Measurements from ENCODE around the gene CDK5RAP2. TPM values are rescaled to one million over a fixed set of nuclear protein-coding genes. Genes with fewer than 3 reads are reported as not detected.

The CDK5RAP2 gene
- total RNA-seq, 2 experiments from 2014 or later = 51.7 to 55.9 TPM

GRCh38 chr9:120484162-120484561, 95.8 kb downstream of the CDK5RAP2 start:
- no peaks in the 10 kb centered on the region for H3K27me3 Mint-ChIP-seq
- no peak overlapping the region for H3K4me3 Mint-ChIP-seq
- no peak overlapping the region for H3K27ac Mint-ChIP-seq
- H3K4me1 Mint-ChIP-seq = no peaks in the 10 kb centered on the region
- H3K36me3 Mint-ChIP-seq = peaks cover 27% of the 10 kb centered on the region
- H3K9me3 Mint-ChIP-seq = no peaks in the 10 kb centered on the region
- no peak for DNase-seq

- peaks cover 26% of the 10 kb centered on the region for H3K36me3 Mint-ChIP-seq
- no peaks in the 10 kb centered on the region for H3K9me3 Mint-ChIP-seq
- H3K4me1 Mint-ChIP-seq = no peaks in the 10 kb centered on the region
- H3K27ac Mint-ChIP-seq = no peak overlapping the region
- H3K4me3 Mint-ChIP-seq = no peak overlapping the region
- DNase-seq = no peak
- no peaks in the 10 kb centered on the region for H3K27me3 Mint-ChIP-seq
Observed at GRCh38 chr9:120482424-120483186, 97.4 kb downstream of the CDK5RAP2 start.

GRCh38 chr9:120481846-120482245, 98.1 kb downstream of the CDK5RAP2 start:
- no peaks in the 10 kb centered on the region for H3K4me1 Mint-ChIP-seq
- H3K4me3 Mint-ChIP-seq = no peak overlapping the region
- no peaks in the 10 kb centered on the region for H3K9me3 Mint-ChIP-seq
- no peaks in the 10 kb centered on the region for H3K27me3 Mint-ChIP-seq
- no peak overlapping the region for H3K27ac Mint-ChIP-seq
- no peak for DNase-seq
- H3K36me3 Mint-ChIP-seq = peaks cover 26% of the 10 kb centered on the region

- no peak overlapping the region for H3K27ac Mint-ChIP-seq
- H3K4me3 Mint-ChIP-seq = no peak overlapping the region
Observed at GRCh38 chr9:120481248-120481647, 98.7 kb downstream of the CDK5RAP2 start.

GRCh38 chr9:120480707-120481106, 99.3 kb downstream of the CDK5RAP2 start:
- H3K27ac Mint-ChIP-seq = no peak overlapping the region
- no peaks in the 10 kb centered on the region for H3K9me3 Mint-ChIP-seq
- no peak for DNase-seq
- no peaks in the 10 kb centered on the region for H3K27me3 Mint-ChIP-seq
- H3K4me3 Mint-ChIP-seq = no peak overlapping the region
- no peaks in the 10 kb centered on the region for H3K4me1 Mint-ChIP-seq
- peaks cover 23% of the 10 kb centered on the region for H3K36me3 Mint-ChIP-seq

More at GRCh38 chr9:120481248-120481647, 98.7 kb downstream of the CDK5RAP2 start:
- Mint-ChIP-seq H3K9me3 (no peaks in the 10 kb centered on the region), H3K27me3 (no peaks in the 10 kb centered on the region), H3K36me3 (peaks cover 22% of the 10 kb centered on the region), H3K4me1 (no peaks in the 10 kb centered on the region)
- no peak for DNase-seq

- Mint-ChIP-seq H3K36me3 (peaks cover 20% of the 10 kb centered on the region), H3K4me3 (no peak overlapping the region), H3K27me3 (no peaks in the 10 kb centered on the region), H3K27ac (no peak overlapping the region), H3K9me3 (no peaks in the 10 kb centered on the region), H3K4me1 (no peaks in the 10 kb centered on the region)
- DNase-seq = no peak
Observed at GRCh38 chr9:120478208-120478607, 101.8 kb downstream of the CDK5RAP2 start.

GRCh38 chr9:120477534-120478001, 102.4 kb downstream of the CDK5RAP2 start:
- no peak for DNase-seq
- no peaks in the 10 kb centered on the region for H3K4me1 Mint-ChIP-seq
- no peaks in the 10 kb centered on the region for H3K27me3 Mint-ChIP-seq
- no peaks in the 10 kb centered on the region for H3K9me3 Mint-ChIP-seq
- peaks cover 18% of the 10 kb centered on the region for H3K36me3 Mint-ChIP-seq
- no peak overlapping the region for H3K4me3 Mint-ChIP-seq
- no peak overlapping the region for H3K27ac Mint-ChIP-seq

- Mint-ChIP-seq H3K9me3 (no peaks in the 10 kb centered on the region), H3K27me3 (no peaks in the 10 kb centered on the region), H3K27ac (peak overlapping the region; percentile 34), H3K4me1 (no peaks in the 10 kb centered on the region), H3K36me3 (peaks cover 15% of the 10 kb centered on the region), H3K4me3 (no peak overlapping the region)
- no peak for DNase-seq
Observed at GRCh38 chr9:120475341-120475740, 104.6 kb downstream of the CDK5RAP2 start.

- H3K27me3 Mint-ChIP-seq = no peaks in the 10 kb centered on the region
- H3K36me3 Mint-ChIP-seq = peaks cover 14% of the 10 kb centered on the region
- H3K9me3 Mint-ChIP-seq = no peaks in the 10 kb centered on the region
- peak overlapping the region; percentile 34 for H3K27ac Mint-ChIP-seq
- DNase-seq = no peak
- no peaks in the 10 kb centered on the region for H3K4me1 Mint-ChIP-seq
- no peak overlapping the region for H3K4me3 Mint-ChIP-seq
Observed at GRCh38 chr9:120474591-120475243, 105.2 kb downstream of the CDK5RAP2 start.

- Mint-ChIP-seq H3K27me3 (no peaks in the 10 kb centered on the region), H3K4me3 (no peak overlapping the region), H3K36me3 (peaks cover 8% of the 10 kb centered on the region), H3K9me3 (no peaks in the 10 kb centered on the region), H3K27ac (peak overlapping the region; percentile 27), H3K4me1 (no peaks in the 10 kb centered on the region)
- no peak for DNase-seq
Observed at GRCh38 chr9:120473608-120474007, 106.4 kb downstream of the CDK5RAP2 start.

- DNase-seq = no peak
- H3K4me1 Mint-ChIP-seq = no peaks in the 10 kb centered on the region
- H3K27ac Mint-ChIP-seq = no peak overlapping the region
- no peaks in the 10 kb centered on the region for H3K27me3 Mint-ChIP-seq
- H3K4me3 Mint-ChIP-seq = no peak overlapping the region
- peaks cover 36% of the 10 kb centered on the region for H3K36me3 Mint-ChIP-seq
- H3K9me3 Mint-ChIP-seq = no peaks in the 10 kb centered on the region
Observed at GRCh38 chr9:120465685-120466407, 114.1 kb downstream of the CDK5RAP2 start.

- Mint-ChIP-seq H3K4me3 (no peak overlapping the region), H3K27ac (no peak overlapping the region), H3K36me3 (peaks cover 41% of the 10 kb centered on the region), H3K9me3 (no peaks in the 10 kb centered on the region), H3K4me1 (no peaks in the 10 kb centered on the region), H3K27me3 (no peaks in the 10 kb centered on the region)
- DNase-seq = no peak
Observed at GRCh38 chr9:120464887-120465421, 115.0 kb downstream of the CDK5RAP2 start.

- DNase-seq = no peak
- no peak overlapping the region for H3K4me3 Mint-ChIP-seq
- H3K27me3 Mint-ChIP-seq = no peaks in the 10 kb centered on the region
- peaks cover 45% of the 10 kb centered on the region for H3K36me3 Mint-ChIP-seq
- no peaks in the 10 kb centered on the region for H3K4me1 Mint-ChIP-seq
- no peaks in the 10 kb centered on the region for H3K9me3 Mint-ChIP-seq
- H3K27ac Mint-ChIP-seq = no peak overlapping the region
Observed at GRCh38 chr9:120464176-120464886, 115.6 kb downstream of the CDK5RAP2 start.

GRCh38 chr9:120463765-120464164, 116.2 kb downstream of the CDK5RAP2 start:
- no peaks in the 10 kb centered on the region for H3K9me3 Mint-ChIP-seq
- H3K4me1 Mint-ChIP-seq = no peaks in the 10 kb centered on the region
- H3K4me3 Mint-ChIP-seq = no peak overlapping the region
- no peak for DNase-seq
- no peaks in the 10 kb centered on the region for H3K27me3 Mint-ChIP-seq
- peaks cover 51% of the 10 kb centered on the region for H3K36me3 Mint-ChIP-seq
- no peak overlapping the region for H3K27ac Mint-ChIP-seq
